HEK293 (cell line): ENCODE results near the gene FCRL1.

Source experiments
- CTCF ChIA-PET: fragments of 350-600 bp; formaldehyde crosslinking; extraction: SDS; loops from one replicate; lab custom pipeline; 2021; ENCODE audit warnings: antibody characterized with exemption; lab: Yijun Ruan, JAX
- POLR2A ChIA-PET: fragments of 300-600 bp; formaldehyde crosslinking; extraction: SDS; loops from one replicate; lab custom pipeline; 2020; ENCODE audit warnings: antibody characterized with exemption, inconsistent platforms; lab: Yijun Ruan, JAX
- H3K27ac ChIP-seq: fragments of 200-500 bp; sonication (Bioruptor generic); 2 replicates; pipeline ENCODE4 v1.5.1; 2014; ENCODE audit warnings: low read depth, low read length, control low read depth, inconsistent platforms; ENCODE audit errors: extremely low read depth
- H3K36me3 ChIP-seq, 2 experiments: fragments of 200-500 bp in 1 of 2; sonication (Bioruptor generic) in 1 of 2; 1 replicate in 1 of 2; 2 replicates in 1 of 2; pipeline ENCODE4 v1.5.1; 2014 to 2017; ENCODE audit warnings: inconsistent platforms in 2 of 2, low read length in 2 of 2; ENCODE audit not compliant: control insufficient read depth in 2 of 2, insufficient read depth in 1 of 2
- H3K4me1 ChIP-seq: fragments of 200-500 bp; sonication (Bioruptor generic); 2 replicates; pipeline ENCODE4 v1.5.1; 2014; ENCODE audit warnings: mild to moderate bottlenecking, low read length, inconsistent platforms; ENCODE audit not compliant: control insufficient read depth, insufficient read depth
- H3K4me3 ChIP-seq: 2 replicates; pipeline ENCODE4 v1.5.1; 2011; ENCODE audit warnings: low read depth, mild to moderate bottlenecking, control low read depth, low read length, moderate library complexity
- H3K9me3 ChIP-seq: fragments of 200-500 bp; sonication (Bioruptor generic); 2 replicates; pipeline ENCODE4 v1.5.1; 2014; ENCODE audit warnings: low read depth, low read length, inconsistent platforms; ENCODE audit not compliant: control insufficient read depth, insufficient read depth
- KLF9 ChIP-seq: fragments of 450-650 bp; formaldehyde crosslinking; IDR thresholded peaks from 2 replicates; pipeline ENCODE4 v1.5.1; 2016; ENCODE audit warnings: missing biosample characterization, missing genetic modification characterization, low read depth
- OVOL3 ChIP-seq: fragments of 450-650 bp; formaldehyde crosslinking; IDR thresholded peaks from 2 replicates; pipeline ENCODE4 v1.5.1; 2016; ENCODE audit warnings: missing biosample characterization, missing genetic modification characterization
- SALL2 ChIP-seq: fragments of 450-650 bp; formaldehyde crosslinking; IDR thresholded peaks from 2 replicates; pipeline ENCODE4 v1.5.0; 2017; ENCODE audit warnings: missing biosample characterization, mild to moderate bottlenecking, missing genetic modification characterization, borderline replicate concordance
- WT1 ChIP-seq: fragments of 450-650 bp; formaldehyde crosslinking; IDR thresholded peaks from 2 replicates; pipeline ENCODE4 v1.5.1; 2016; ENCODE audit warnings: missing biosample characterization, missing genetic modification characterization
- YY1 ChIP-seq: fragments of 450-650 bp; formaldehyde crosslinking; IDR thresholded peaks from 2 replicates; pipeline ENCODE4 v1.5.1; 2018; ENCODE audit warnings: missing biosample characterization, missing genetic modification characterization
- ZBTB8A ChIP-seq: fragments of 450-650 bp; formaldehyde crosslinking; IDR thresholded peaks from 2 replicates; pipeline ENCODE4 v1.5.1; 2016; ENCODE audit warnings: missing biosample characterization, missing genetic modification characterization
- ZNF10 ChIP-seq: fragments of 450-650 bp; formaldehyde crosslinking; IDR thresholded peaks from 2 replicates; pipeline ENCODE4 v1.5.1; 2017; ENCODE audit warnings: missing biosample characterization, missing genetic modification characterization
- ZNF112 ChIP-seq: fragments of 450-650 bp; formaldehyde crosslinking; IDR thresholded peaks from 2 replicates; pipeline ENCODE4 v1.5.0; 2017; ENCODE audit warnings: missing biosample characterization, missing genetic modification characterization
- ZNF174 ChIP-seq: fragments of 450-650 bp; formaldehyde crosslinking; IDR thresholded peaks from 2 replicates; pipeline ENCODE4 v1.5.0; 2017; ENCODE audit warnings: missing biosample characterization, mild to moderate bottlenecking, missing genetic modification characterization
- ZNF2 ChIP-seq: fragments of 450-650 bp; formaldehyde crosslinking; IDR thresholded peaks from 2 replicates; pipeline ENCODE4 v1.5.1; 2016; ENCODE audit warnings: missing biosample characterization, missing genetic modification characterization
- ZNF202 ChIP-seq: fragments of 450-650 bp; formaldehyde crosslinking; IDR thresholded peaks from 2 replicates; pipeline ENCODE4 v1.5.1; 2016; ENCODE audit warnings: missing biosample characterization, missing genetic modification characterization, borderline replicate concordance
- ZNF335 ChIP-seq: fragments of 450-650 bp; formaldehyde crosslinking; conservative IDR thresholded peaks from 2 replicates; pipeline ENCODE4 v1.5.1; 2016; ENCODE audit warnings: missing biosample characterization, missing genetic modification characterization
- ZNF354C ChIP-seq: fragments of 450-650 bp; formaldehyde crosslinking; IDR thresholded peaks from 2 replicates; pipeline ENCODE4 v1.5.1; 2016; ENCODE audit warnings: missing biosample characterization, missing genetic modification characterization, low read depth, borderline replicate concordance
- ZNF423 ChIP-seq: fragments of 450-650 bp; formaldehyde crosslinking; IDR thresholded peaks from 2 replicates; pipeline ENCODE4 v1.5.1; 2016; ENCODE audit warnings: missing biosample characterization, missing genetic modification characterization
- ZNF548 ChIP-seq: fragments of 450-650 bp; formaldehyde crosslinking; IDR thresholded peaks from 2 replicates; pipeline ENCODE4 v1.5.1; 2016; ENCODE audit warnings: missing biosample characterization, missing genetic modification characterization
- ZNF596 ChIP-seq: fragments of 450-650 bp; IDR thresholded peaks from 2 replicates; pipeline ENCODE4 v1.5.0; 2018; ENCODE audit warnings: missing biosample characterization, mild to moderate bottlenecking, missing genetic modification characterization, moderate library complexity
- ZNF654 ChIP-seq: fragments of 450-650 bp; formaldehyde crosslinking; IDR thresholded peaks from 2 replicates; pipeline ENCODE4 v1.5.1; 2016; ENCODE audit warnings: low read depth, missing biosample characterization, missing genetic modification characterization
- ZNF785 ChIP-seq: fragments of 450-650 bp; formaldehyde crosslinking; IDR thresholded peaks from 2 replicates; pipeline ENCODE4 v1.5.1; 2016; ENCODE audit warnings: missing biosample characterization, missing genetic modification characterization
- ZSCAN16 ChIP-seq: fragments of 450-650 bp; formaldehyde crosslinking; IDR thresholded peaks from 2 replicates; pipeline ENCODE4 v1.5.1; 2016; ENCODE audit warnings: missing biosample characterization, missing genetic modification characterization
- TF ChIP-seq, protein P1 (sequence below): fragments of 450-650 bp; formaldehyde crosslinking; IDR thresholded peaks from 2 replicates; pipeline ENCODE4 v1.5.1; 2017; ENCODE audit warnings: missing biosample characterization, missing genetic modification characterization
- TF ChIP-seq, protein P2 (sequence below): fragments of 450-650 bp; formaldehyde crosslinking; IDR thresholded peaks from 2 replicates; pipeline ENCODE4 v1.5.1; 2016; ENCODE audit warnings: missing biosample characterization, missing genetic modification characterization
- TF ChIP-seq, protein P3 (sequence below): fragments of 450-650 bp; formaldehyde crosslinking; conservative IDR thresholded peaks from 2 replicates; pipeline ENCODE4 v1.5.1; 2016; ENCODE audit warnings: low read depth, missing biosample characterization, missing genetic modification characterization
- TF ChIP-seq, protein P4 (sequence below): fragments of 450-650 bp; formaldehyde crosslinking; IDR thresholded peaks from 2 replicates; pipeline ENCODE4 v1.5.1; 2016; ENCODE audit warnings: missing biosample characterization, missing genetic modification characterization
- TF ChIP-seq, protein P5 (sequence below): fragments of 450-650 bp; formaldehyde crosslinking; IDR thresholded peaks from 2 replicates; pipeline ENCODE4 v1.5.1; 2016; ENCODE audit warnings: missing biosample characterization, missing genetic modification characterization

FCRL1 gene

DNA sequence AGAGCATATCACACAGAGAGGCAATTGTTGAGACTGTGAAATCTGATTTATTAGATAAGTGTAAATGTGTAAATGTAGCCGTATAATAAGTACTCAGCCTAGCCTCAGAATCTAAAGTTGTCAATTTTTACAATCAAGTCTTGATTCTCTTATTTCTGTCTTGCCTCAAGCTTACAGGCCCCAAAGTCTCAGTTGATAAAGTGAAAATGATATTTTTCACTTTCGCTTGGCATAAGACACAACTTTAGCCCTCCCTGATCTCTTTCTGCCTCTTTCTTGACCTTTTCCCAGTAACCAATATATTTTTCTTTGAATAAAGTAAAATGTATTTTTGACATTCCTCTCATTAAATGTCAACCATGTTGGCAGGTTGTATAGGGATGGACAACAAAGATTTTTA is 11.0 kb upstream of the FCRL1 start:
- no peak overlapping the region for H3K27ac ChIP-seq
- H3K4me1 ChIP-seq = no peaks in the 10 kb centered on the region
- H3K36me3 ChIP-seq = no peaks in the 10 kb centered on the region
- H3K4me3 ChIP-seq = no peak overlapping the region
- ChIA-PET POLR2A (no interaction called here), CTCF (no interaction called here)
- no peaks in the 10 kb centered on the region for H3K9me3 ChIP-seq
- no peak for TF ChIP-seq KLF9
- TF ChIP-seq ZNF335 = no peak
- no peak for TF ChIP-seq ZSCAN16 (tag by site-specific recombination)
- TF ChIP-seq ZNF174 (tag by site-specific recombination) = no peak
- TF ChIP-seq, protein P1, sequence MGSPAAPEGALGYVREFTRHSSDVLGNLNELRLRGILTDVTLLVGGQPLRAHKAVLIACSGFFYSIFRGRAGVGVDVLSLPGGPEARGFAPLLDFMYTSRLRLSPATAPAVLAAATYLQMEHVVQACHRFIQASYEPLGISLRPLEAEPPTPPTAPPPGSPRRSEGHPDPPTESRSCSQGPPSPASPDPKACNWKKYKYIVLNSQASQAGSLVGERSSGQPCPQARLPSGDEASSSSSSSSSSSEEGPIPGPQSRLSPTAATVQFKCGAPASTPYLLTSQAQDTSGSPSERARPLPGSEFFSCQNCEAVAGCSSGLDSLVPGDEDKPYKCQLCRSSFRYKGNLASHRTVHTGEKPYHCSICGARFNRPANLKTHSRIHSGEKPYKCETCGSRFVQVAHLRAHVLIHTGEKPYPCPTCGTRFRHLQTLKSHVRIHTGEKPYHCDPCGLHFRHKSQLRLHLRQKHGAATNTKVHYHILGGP (tag by site-specific recombination) = no peak
- TF ChIP-seq ZNF596 (tag by site-specific recombination) = no peak
- TF ChIP-seq ZNF112 (tag by site-specific recombination) = no peak
- TF ChIP-seq, protein P2, sequence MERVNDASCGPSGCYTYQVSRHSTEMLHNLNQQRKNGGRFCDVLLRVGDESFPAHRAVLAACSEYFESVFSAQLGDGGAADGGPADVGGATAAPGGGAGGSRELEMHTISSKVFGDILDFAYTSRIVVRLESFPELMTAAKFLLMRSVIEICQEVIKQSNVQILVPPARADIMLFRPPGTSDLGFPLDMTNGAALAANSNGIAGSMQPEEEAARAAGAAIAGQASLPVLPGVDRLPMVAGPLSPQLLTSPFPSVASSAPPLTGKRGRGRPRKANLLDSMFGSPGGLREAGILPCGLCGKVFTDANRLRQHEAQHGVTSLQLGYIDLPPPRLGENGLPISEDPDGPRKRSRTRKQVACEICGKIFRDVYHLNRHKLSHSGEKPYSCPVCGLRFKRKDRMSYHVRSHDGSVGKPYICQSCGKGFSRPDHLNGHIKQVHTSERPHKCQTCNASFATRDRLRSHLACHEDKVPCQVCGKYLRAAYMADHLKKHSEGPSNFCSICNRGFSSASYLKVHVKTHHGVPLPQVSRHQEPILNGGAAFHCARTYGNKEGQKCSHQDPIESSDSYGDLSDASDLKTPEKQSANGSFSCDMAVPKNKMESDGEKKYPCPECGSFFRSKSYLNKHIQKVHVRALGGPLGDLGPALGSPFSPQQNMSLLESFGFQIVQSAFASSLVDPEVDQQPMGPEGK (tag by site-specific recombination) = no peak
- TF ChIP-seq ZNF10 (tag by site-specific recombination) = no peak
- no peak for TF ChIP-seq ZNF785 (tag by site-specific recombination)
- no peak for TF ChIP-seq SALL2 (tag by site-specific recombination)
- no peak for TF ChIP-seq YY1 (tag by site-specific recombination)
- no peak for TF ChIP-seq OVOL3 (tag by site-specific recombination)
- TF ChIP-seq, all 188 proteins: peak for 0

DNA sequence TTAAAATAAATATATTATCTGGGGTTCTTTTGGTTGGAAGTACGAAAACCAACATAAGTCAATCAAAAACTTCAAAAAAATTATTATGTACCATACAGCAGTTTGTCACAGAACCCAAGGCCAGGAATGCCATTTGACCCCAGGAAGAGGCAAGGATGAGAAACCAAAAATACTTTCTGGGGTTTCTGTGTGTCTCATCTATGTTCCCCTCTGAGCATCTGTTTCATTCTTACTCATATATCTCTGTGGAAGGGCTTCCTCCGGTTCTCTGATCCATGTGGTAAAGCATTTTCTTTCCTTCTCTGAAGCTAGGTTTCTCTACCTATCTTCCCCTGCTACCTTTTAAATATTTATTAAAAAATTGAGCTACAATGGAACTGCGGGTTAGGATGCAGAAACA is 9.8 kb upstream of the FCRL1 start:
- POLR2A ChIA-PET = no interaction called here
- Histone ChIP-seq H3K4me3 (no peak overlapping the region), H3K4me1 (no peaks in the 10 kb centered on the region), H3K36me3 (no peaks in the 10 kb centered on the region), H3K27ac (no peak overlapping the region), H3K9me3 (no peaks in the 10 kb centered on the region)
- TF ChIP-seq, protein P3, sequence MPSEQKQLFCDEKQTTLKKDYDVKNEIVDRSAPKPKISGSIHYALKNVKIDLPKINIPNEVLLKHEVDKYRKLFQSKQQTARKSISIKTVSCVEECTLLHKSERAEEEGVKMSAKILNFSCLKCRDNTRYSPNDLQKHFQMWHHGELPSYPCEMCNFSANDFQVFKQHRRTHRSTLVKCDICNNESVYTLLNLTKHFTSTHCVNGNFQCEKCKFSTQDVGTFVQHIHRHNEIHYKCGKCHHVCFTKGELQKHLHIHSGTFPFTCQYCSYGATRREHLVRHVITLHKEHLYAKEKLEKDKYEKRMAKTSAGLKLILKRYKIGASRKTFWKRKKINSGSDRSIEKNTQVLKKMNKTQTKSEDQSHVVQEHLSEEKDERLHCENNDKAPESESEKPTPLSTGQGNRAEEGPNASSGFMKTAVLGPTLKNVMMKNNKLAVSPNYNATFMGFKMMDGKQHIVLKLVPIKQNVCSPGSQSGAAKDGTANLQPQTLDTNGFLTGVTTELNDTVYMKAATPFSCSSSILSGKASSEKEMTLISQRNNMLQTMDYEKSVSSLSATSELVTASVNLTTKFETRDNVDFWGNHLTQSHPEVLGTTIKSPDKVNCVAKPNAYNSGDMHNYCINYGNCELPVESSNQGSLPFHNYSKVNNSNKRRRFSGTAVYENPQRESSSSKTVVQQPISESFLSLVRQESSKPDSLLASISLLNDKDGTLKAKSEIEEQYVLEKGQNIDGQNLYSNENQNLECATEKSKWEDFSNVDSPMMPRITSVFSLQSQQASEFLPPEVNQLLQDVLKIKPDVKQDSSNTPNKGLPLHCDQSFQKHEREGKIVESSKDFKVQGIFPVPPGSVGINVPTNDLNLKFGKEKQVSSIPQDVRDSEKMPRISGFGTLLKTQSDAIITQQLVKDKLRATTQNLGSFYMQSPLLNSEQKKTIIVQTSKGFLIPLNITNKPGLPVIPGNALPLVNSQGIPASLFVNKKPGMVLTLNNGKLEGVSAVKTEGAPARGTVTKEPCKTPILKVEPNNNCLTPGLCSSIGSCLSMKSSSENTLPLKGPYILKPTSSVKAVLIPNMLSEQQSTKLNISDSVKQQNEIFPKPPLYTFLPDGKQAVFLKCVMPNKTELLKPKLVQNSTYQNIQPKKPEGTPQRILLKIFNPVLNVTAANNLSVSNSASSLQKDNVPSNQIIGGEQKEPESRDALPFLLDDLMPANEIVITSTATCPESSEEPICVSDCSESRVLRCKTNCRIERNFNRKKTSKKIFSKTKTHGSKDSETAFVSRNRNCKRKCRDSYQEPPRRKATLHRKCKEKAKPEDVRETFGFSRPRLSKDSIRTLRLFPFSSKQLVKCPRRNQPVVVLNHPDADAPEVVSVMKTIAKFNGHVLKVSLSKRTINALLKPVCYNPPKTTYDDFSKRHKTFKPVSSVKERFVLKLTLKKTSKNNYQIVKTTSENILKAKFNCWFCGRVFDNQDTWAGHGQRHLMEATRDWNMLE (tag by site-specific recombination) = no peak
- no peak for TF ChIP-seq ZNF654 (tag by site-specific recombination)
- no peak for TF ChIP-seq ZNF423 (tag by site-specific recombination)
- no peak for TF ChIP-seq ZNF2 (tag by site-specific recombination)
- no peak for TF ChIP-seq ZNF548 (tag by site-specific recombination)
- TF ChIP-seq ZNF354C = no peak
- TF ChIP-seq WT1 (tag by site-specific recombination) = no peak
- TF ChIP-seq ZNF10 (tag by site-specific recombination) = no peak
- no peak for TF ChIP-seq ZBTB8A (tag by site-specific recombination)
- no peak for TF ChIP-seq ZNF202 (tag by site-specific recombination)
- TF ChIP-seq, protein P4, sequence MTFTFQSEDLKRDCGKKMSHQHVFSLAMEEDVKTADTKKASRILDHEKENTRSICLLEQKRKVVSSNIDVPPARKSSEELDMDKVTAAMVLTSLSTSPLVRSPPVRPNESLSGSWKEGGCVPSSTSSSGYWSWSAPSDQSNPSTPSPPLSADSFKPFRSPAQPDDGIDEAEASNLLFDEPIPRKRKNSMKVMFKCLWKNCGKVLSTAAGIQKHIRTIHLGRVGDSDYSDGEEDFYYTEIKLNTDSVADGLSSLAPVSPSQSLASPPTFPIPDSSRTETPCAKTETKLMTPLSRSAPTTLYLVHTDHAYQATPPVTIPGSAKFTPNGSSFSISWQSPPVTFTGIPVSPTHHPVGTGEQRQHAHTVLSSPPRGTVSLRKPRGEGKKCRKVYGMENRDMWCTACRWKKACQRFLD = no peak
- TF ChIP-seq, protein P5, sequence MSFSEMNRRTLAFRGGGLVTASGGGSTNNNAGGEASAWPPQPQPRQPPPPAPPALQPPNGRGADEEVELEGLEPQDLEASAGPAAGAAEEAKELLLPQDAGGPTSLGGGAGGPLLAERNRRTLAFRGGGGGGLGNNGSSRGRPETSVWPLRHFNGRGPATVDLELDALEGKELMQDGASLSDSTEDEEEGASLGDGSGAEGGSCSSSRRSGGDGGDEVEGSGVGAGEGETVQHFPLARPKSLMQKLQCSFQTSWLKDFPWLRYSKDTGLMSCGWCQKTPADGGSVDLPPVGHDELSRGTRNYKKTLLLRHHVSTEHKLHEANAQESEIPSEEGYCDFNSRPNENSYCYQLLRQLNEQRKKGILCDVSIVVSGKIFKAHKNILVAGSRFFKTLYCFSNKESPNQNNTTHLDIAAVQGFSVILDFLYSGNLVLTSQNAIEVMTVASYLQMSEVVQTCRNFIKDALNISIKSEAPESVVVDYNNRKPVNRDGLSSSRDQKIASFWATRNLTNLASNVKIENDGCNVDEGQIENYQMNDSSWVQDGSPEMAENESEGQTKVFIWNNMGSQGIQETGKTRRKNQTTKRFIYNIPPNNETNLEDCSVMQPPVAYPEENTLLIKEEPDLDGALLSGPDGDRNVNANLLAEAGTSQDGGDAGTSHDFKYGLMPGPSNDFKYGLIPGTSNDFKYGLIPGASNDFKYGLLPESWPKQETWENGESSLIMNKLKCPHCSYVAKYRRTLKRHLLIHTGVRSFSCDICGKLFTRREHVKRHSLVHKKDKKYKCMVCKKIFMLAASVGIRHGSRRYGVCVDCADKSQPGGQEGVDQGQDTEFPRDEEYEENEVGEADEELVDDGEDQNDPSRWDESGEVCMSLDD = no peak
- CTCF ChIA-PET = interaction anchor here (0.6 kb wide), 3 partner anchors 22 to 255 kb away, joined by 3 to 4 read pairs (median 3); no protein-coding TSS in a partner anchor
